Caco-2 (cell line): ENCODE results near the gene ZNF573. TPM values are rescaled to one million over a fixed set of nuclear protein-coding genes. Genes with fewer than 3 reads are reported as not detected.

Source experiments
- BruUV-seq: library from RNA; stranded (reverse); fragments of 400-500 nt; replicated peaks from 2 replicates; lab custom pipeline; 2021; lab: Mats Ljungman, UMichigan
- CTCF ChIA-PET: fragments of 300-600 bp; sonication (Branson Sonifier 250); formaldehyde crosslinking; loops from one replicate; lab custom pipeline; 2022; ENCODE audit warnings: antibody characterized with exemption; lab: Charles Lee
- POLR2A ChIA-PET: fragments of 300-600 bp; sonication (Branson Sonifier 250); formaldehyde crosslinking; loops from one replicate; lab custom pipeline; 2022; ENCODE audit warnings: antibody characterized with exemption; lab: Charles Lee
- DNase-seq, 2 experiments: peaks; one replicate each; pipeline versions ENCODE4 v3.0.0 to v3.0.0-alpha.2; 2020 to 2022
- H3K27me3 ChIP-seq: replicated peaks from 2 replicates; pipeline ENCODE4 v1.6.0; 2011; ENCODE audit warnings: low read length; ENCODE audit not compliant: control insufficient read depth, insufficient read depth
- H3K36me3 ChIP-seq: 2 replicates; pipeline ENCODE4 v1.5.1; 2011; ENCODE audit warnings: low read length; ENCODE audit not compliant: control insufficient read depth, insufficient read depth
- H3K4me1 ChIP-seq: fragments of 250-450 bp; sonication (Bioruptor Pico); 2 replicates; pipeline ENCODE4 v1.5.1; 2020; ENCODE audit warnings: mild to moderate bottlenecking
- H3K4me3 ChIP-seq: 2 replicates; pipeline ENCODE4 v1.5.1; 2011; ENCODE audit warnings: low read depth, mild to moderate bottlenecking, control low read depth, low read length
- H3K9me3 ChIP-seq: fragments of 250-450 bp; sonication (Bioruptor Pico); 2 replicates; pipeline ENCODE4 v1.5.1; 2020; ENCODE audit warnings: mild to moderate bottlenecking, moderate library complexity
- H3K27ac Mint-ChIP-seq: one replicate; pipeline ENCODE4 v1.8.0; 2022; ENCODE audit warnings: mixed read lengths; ENCODE audit not compliant: unreplicated experiment
- H3K27me3 Mint-ChIP-seq: one replicate; pipeline ENCODE4 v1.8.0; 2022; ENCODE audit warnings: mixed read lengths; ENCODE audit not compliant: insufficient read depth, unreplicated experiment
- H3K36me3 Mint-ChIP-seq: one replicate; pipeline ENCODE4 v1.8.0; 2022; ENCODE audit warnings: mild to moderate bottlenecking, mixed read lengths; ENCODE audit not compliant: insufficient read depth, unreplicated experiment
- H3K4me1 Mint-ChIP-seq: one replicate; pipeline ENCODE4 v1.8.0; 2022; ENCODE audit warnings: low read depth, mixed read lengths; ENCODE audit not compliant: unreplicated experiment
- H3K4me3 Mint-ChIP-seq: one replicate; pipeline ENCODE4 v1.8.0; 2022; ENCODE audit warnings: mild to moderate bottlenecking, moderate library complexity, mixed read lengths; ENCODE audit not compliant: unreplicated experiment
- H3K9me3 Mint-ChIP-seq: one replicate; pipeline ENCODE4 v1.8.0; 2022; ENCODE audit warnings: mixed read lengths; ENCODE audit not compliant: unreplicated experiment
- CTCF ChIP-seq, 2 experiments: fragments of 200-600 bp in 1 of 2; IDR thresholded peaks; 1 replicate in 1 of 2; 2 replicates in 1 of 2; pipeline versions ENCODE4 v1.5.1 to v1.8.0; 2011 to 2022; ENCODE audit warnings: antibody characterized with exemption in 1 of 2, control low read depth in 1 of 2, inconsistent platforms in 1 of 2, low read depth in 1 of 2, low read length in 1 of 2, mild to moderate bottlenecking in 1 of 2, moderate library complexity in 1 of 2; ENCODE audit not compliant: insufficient read depth in 1 of 2, severe bottlenecking in 1 of 2, unreplicated experiment in 1 of 2
- intact Hi-C: fragments of 100-400 bp; cut with micrococcal nuclease; formaldehyde crosslinking; loops from one replicate; pipeline ENCODE4 v1.10.0; 2022; ENCODE audit not compliant: unreplicated experiment
- total RNA-seq: library from RNA; stranded (reverse); gene quantifications from 2 replicates; pipeline ENCODE4 v1.2.3, GENCODE V29; 2022

Gene ZNF573
- total RNA-seq, 1 experiment from 2014 or later: 6.9 TPM

DNA sequence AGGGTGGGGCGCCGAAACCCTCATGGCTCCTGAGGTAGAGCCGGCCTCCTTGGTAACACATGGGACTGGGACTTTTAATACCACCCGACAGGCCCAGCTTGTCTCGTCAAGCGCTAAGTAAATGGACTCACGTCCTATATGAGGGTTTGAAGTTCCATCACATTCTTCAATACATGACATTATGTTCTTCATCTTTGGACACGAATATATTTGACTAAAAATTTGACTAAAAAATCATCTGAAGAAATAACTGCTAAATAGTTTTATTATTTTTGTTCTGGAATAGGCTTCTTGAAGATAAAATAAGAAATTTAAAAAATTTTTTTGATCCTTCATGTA lies 59.5 kb downstream of the ZNF573 start:
- peak overlapping the region; percentile 96 for H3K4me3 Mint-ChIP-seq
- Histone ChIP-seq H3K27me3 (no peaks in the 10 kb centered on the region), H3K4me3 (peak overlapping the region; percentile 60), H3K36me3 (no peaks in the 10 kb centered on the region), H3K9me3 (no peaks in the 10 kb centered on the region), H3K4me1 (0 out of 2 replicates have a peak, but pooled peaks cover 3% of the 10 kb centered on the region)
- ChIA-PET CTCF (interaction anchor here (0.6 to 1.4 kb wide), 4 partner anchors 16 to 182 kb away, joined by 3 to 5 read pairs (median 4); partner anchors contain the start of genes ZNF540, ZNF571 and ZNF573), POLR2A (interaction anchor here (0.6 to 1.8 kb wide), 4 partner anchors 15 to 125 kb away, joined by 3 to 6 read pairs (median 5); partner anchors contain the start of genes ZNF540, ZNF571 and ZNF573)
- intact Hi-C loops: loop anchor here (1.0 to 2.0 kb wide), 3 partner anchors 59 to 125 kb away; partner anchors contain the start of genes ZFP30, ZNF540, ZNF571 and ZNF573
- peak overlapping the region; percentile 91 for H3K27ac Mint-ChIP-seq
- H3K36me3 Mint-ChIP-seq: peaks cover 32% of the 10 kb centered on the region
- H3K9me3 Mint-ChIP-seq: no peaks in the 10 kb centered on the region
- DNase-seq: no peak
- TF ChIP-seq CTCF (IDR thresholded peaks at IDR 0.05; ENCODE audit: insufficient read depth in 1 of 2, low read depth in 1 of 2, low read length in 1 of 2, severe bottlenecking in 1 of 2, unreplicated experiment in 1 of 2): no peak
- no TSS peak for BruUV-seq
- peaks cover 12% of the 10 kb centered on the region for H3K4me1 Mint-ChIP-seq
- no peaks in the 10 kb centered on the region for H3K27me3 Mint-ChIP-seq

- H3K4me3 ChIP-seq: peak within 1 kb of the TSS; percentile 60
- H3K27me3 ChIP-seq: no peaks in the 10 kb centered on the region
- H3K9me3 Mint-ChIP-seq: no peaks in the 10 kb centered on the region
- peaks cover 35% of the 10 kb centered on the region for H3K36me3 Mint-ChIP-seq
- H3K4me1 ChIP-seq: 0 out of 2 replicates have a peak, but pooled peaks cover 3% of the 10 kb centered on the region
- no peaks in the 10 kb centered on the region for H3K9me3 ChIP-seq
- ChIA-PET POLR2A (interaction anchor here (0.6 to 1.8 kb wide), 4 partner anchors 14 to 125 kb away, joined by 3 to 6 read pairs (median 5); partner anchors contain the start of genes ZNF540, ZNF571 and ZNF573), CTCF (interaction anchor here (0.5 to 1.4 kb wide), 5 partner anchors 16 to 183 kb away, joined by 3 to 5 read pairs (median 4); partner anchors contain the start of genes ZNF540, ZNF571 and ZNF573)
- TSS peak; percentile 55 for BruUV-seq
- peak; percentile 80 to 84 for TF ChIP-seq CTCF (IDR thresholded peaks at IDR 0.05; ENCODE audit: insufficient read depth in 1 of 2, low read depth in 1 of 2, low read length in 1 of 2, severe bottlenecking in 1 of 2, unreplicated experiment in 1 of 2)
- H3K36me3 ChIP-seq: no peaks in the 10 kb centered on the region
- intact Hi-C loops: loop anchor here (1.0 to 2.0 kb wide), 3 partner anchors 60 to 125 kb away; partner anchors contain the start of genes ZFP30, ZNF540, ZNF571 and ZNF573
- peak within 1 kb of the TSS; percentile 91 for H3K27ac Mint-ChIP-seq
- H3K4me3 Mint-ChIP-seq: peak within 1 kb of the TSS; percentile 96
- DNase-seq: peak; percentile 96 to 97
- no peaks in the 10 kb centered on the region for H3K27me3 Mint-ChIP-seq
- peaks cover 12% of the 10 kb centered on the region for H3K4me1 Mint-ChIP-seq
These were observed 60.1 kb downstream of the ZNF573 start, which contains the start of gene ZNF607 for GRCh38 chr19:37719111-37719926. ZNF607 (minus strand) TSS chr19:37719761; CDS start chr19:37711618, 8,143 bp downstream.

- no peak for DNase-seq
- Mint-ChIP-seq H3K4me3 (peak overlapping the region; percentile 96), H3K9me3 (peaks cover under 1% of the 10 kb centered on the region), H3K27ac (peak overlapping the region; percentile 91), H3K36me3 (peaks cover 35% of the 10 kb centered on the region), H3K4me1 (peaks cover 12% of the 10 kb centered on the region), H3K27me3 (no peaks in the 10 kb centered on the region)
- POLR2A ChIA-PET: no interaction called here
- no peaks in the 10 kb centered on the region for H3K27me3 ChIP-seq
- 0 out of 2 replicates have a peak, but pooled peaks cover 3% of the 10 kb centered on the region for H3K4me1 ChIP-seq
- H3K9me3 ChIP-seq: no peaks in the 10 kb centered on the region; the same call in 1 of the 2 replicates
- CTCF ChIA-PET: interaction anchor here (1.4 kb wide), 1 partner anchor 124 kb away, joined by 3 read pairs; the partner anchor contains the start of genes ZNF540 and ZNF571
- TF ChIP-seq CTCF (IDR thresholded peaks at IDR 0.05; ENCODE audit: insufficient read depth in 1 of 2, low read depth in 1 of 2, low read length in 1 of 2, severe bottlenecking in 1 of 2, unreplicated experiment in 1 of 2): no peak
- H3K4me3 ChIP-seq: peak overlapping the region; percentile 60
- intact Hi-C loops: loop anchor here (2.0 kb wide), 2 partner anchors 64 to 124 kb away; partner anchors contain the start of genes ZFP30, ZNF540 and ZNF571
- no peaks in the 10 kb centered on the region for H3K36me3 ChIP-seq
- BruUV-seq: no TSS peak
These were observed 61.1 kb downstream of the ZNF573 start for GRCh38 chr19:37718304-37718703.
